D721Med (cell line): ENCODE results near the gene CELF3.
"Not testable (repeated sequence)": the region's sequence is repeated elsewhere in the genome, so short reads cannot be mapped to it uniquely, and the experiment has no call there.

Experiments used
- DNase-seq: peaks from one replicate; pipeline ENCODE4 v3.0.0; 2011; ENCODE audit warnings: low spot score; ENCODE audit not compliant: insufficient read length
- FAIRE-seq: peaks from 2 replicates; lab custom pipeline; 2011; peaks lifted over from hg19 to GRCh38; lab: Jason Lieb, UNC
- CTCF ChIP-seq: IDR thresholded peaks from 2 replicates; pipeline ENCODE4 v1.5.1; 2012; ENCODE audit warnings: mild to moderate bottlenecking, control low read depth; ENCODE audit not compliant: insufficient read depth; ENCODE audit errors: missing control alignments

Gene CELF3

DNA sequence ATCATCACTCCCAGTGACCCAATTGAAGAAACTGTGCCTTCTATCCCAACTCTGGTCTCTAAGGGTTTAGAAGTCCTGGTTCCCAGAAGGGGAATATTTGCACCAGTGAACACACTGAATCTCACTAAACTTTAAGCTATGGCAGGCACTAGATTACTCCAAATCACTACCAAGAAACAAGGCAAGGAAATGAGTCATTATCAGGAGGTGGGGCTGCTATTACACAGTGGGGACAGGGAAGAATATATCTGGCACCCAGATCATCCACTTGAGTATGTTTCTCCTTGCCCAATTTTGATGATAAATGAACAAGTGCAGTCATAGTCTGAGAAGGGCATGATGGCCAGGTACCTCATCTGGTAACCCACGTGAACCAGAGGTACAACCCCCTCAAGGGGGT is 39.7 kb upstream of the CELF3 start:
- no peak for FAIRE-seq
- DNase-seq: no peak
- TF ChIP-seq CTCF: no peak

- no peak for FAIRE-seq
- DNase-seq: no peak
- TF ChIP-seq CTCF: no peak
Observed at GRCh38 chr1:151741516-151741915, 24.9 kb upstream of the CELF3 start.

DNA sequence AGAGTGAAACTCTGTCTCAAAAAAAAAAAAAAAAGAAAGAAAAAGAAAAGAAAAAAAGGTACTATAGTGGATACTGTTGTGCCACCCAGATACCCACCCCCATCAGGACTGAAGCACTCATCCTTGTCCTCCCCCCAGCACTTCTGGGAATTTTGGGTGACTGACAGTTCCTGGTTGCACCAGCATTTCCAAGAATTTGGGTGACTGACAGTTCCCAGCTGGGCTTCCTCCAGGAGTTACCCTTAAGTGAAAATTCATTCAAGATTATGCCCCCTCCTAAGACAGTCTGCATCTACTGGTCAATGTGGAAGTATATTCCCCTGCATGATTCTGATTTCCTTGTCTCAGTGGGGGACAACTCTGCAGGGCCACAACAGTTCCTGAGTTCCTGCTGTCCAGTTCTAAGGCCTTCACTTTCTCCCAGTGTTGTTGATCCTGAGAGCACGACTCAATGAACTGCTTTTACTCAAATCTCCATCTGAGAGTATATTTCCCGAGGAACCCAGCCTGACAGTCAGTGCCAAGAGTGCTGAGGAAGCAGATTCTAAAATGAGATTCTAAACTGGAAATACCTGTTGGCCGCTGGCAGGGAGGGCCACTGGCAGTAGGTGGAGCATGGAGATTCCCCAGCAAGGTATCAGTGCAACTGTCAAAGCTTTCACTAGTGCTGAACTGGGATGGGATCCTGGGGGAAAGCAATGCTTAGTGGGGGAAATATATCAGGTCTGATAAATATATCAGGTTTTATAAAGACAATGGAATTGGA is 23.2 kb upstream of the CELF3 start:
- FAIRE-seq (no peak), DNase-seq (no peak)
- no peak for TF ChIP-seq CTCF

GRCh38 chr1:151737479-151737878 is 20.9 kb upstream of the CELF3 start:
- TF ChIP-seq CTCF: no peak
- DNase-seq (no peak), FAIRE-seq (no peak)

DNA sequence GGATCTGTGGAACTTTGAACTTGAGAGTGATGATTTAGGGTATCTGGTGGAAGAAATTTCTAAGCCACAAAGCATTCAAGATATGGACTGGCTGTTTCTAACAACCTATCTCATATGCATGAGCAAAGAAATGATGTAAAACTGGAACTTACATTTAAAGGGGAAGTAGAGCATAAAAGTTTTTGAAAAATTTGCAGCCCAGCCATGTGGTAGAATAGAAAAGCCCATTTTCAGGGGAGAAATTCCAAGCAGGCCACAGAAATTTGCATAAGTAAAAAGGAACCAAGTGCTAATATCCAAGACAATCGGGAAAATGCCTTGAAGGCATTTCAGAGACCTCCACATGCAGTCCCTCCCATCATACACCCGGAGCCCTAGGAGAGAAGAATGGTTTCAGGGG is 20.4 kb upstream of the CELF3 start:
- no peak for TF ChIP-seq CTCF
- FAIRE-seq: no peak

DNA sequence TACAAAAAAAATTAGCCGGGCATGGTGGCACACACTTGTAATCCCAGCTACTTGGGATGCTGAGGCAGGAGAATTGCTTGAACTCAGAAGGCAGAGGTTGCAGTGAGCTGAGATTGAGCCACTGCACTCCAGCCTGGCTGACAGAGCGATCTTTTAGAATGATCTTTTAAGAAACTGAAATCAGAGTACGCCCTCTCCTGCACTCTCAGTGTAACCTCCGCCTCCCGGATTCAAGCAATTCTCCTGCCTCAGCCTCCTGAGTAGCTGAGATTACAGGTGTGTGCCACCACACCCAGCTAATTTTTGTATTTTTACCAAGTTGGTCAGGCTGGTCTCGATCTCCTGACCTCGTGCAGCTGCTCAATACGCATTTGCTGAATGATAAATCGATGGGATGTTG is 17.4 kb upstream of the CELF3 start:
- FAIRE-seq, DNase-seq: not testable (repeated sequence)

More for the DNA sequence above, 20.4 kb upstream of the CELF3 start:
- no peak for DNase-seq

DNA sequence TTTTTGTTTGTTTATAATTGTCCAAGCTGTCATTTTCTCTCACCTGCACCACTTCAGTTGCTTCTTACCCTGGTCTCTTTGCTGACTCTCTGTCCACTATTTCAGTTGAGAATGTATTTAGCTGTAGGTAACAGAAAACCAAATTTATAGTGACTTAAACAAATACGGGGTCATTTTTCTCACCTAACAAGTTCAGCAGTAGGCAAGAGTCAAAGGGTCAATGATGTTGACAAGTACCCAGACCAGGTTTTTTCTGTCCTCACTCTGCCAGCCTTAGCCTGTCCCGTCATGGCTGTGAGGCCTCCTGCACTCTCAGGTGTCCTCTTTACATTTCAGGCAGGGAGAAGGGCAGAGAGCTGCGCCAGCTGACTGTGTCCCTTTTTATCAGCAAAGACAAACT is 16.5 kb upstream of the CELF3 start:
- no peak for TF ChIP-seq CTCF
- no peak for FAIRE-seq
- DNase-seq: no peak
